GM18867 (cell line): ENCODE results near the gene RGL2.
"Not testable (repeated sequence)": the region's sequence is repeated elsewhere in the genome, so short reads cannot be mapped to it uniquely, and the experiment has no call there.

Source experiments
- ATAC-seq: cut with Tn5 transposase; IDR thresholded peaks from one replicate; pipeline ENCODE4 v1.9.1; 2021; ENCODE audit warnings: mild to moderate bottlenecking, moderate library complexity; ENCODE audit not compliant: unreplicated experiment

RGL2 gene

GRCh38 chr6:33298773-33299236, at the start of gene RGL2:
Gene RGL2, minus strand, starts transcription at chr6:33298942. Its CDS starts 332 bp downstream, at chr6:33298610.
- ATAC-seq: peak; percentile 31

- ATAC-seq: no peak
These were observed 49.1 kb upstream of the RGL2 start for GRCh38 chr6:33347816-33348215.

GRCh38 chr6:33346972-33347371, 48.2 kb upstream of the RGL2 start:
- ATAC-seq: not testable (repeated sequence)

- ATAC-seq: no peak
These were observed 46.3 kb upstream of the RGL2 start for GRCh38 chr6:33344701-33345697.

- peak; percentile 65 for ATAC-seq
These were observed 45.3 kb upstream of the RGL2 start for GRCh38 chr6:33343953-33344611.

GRCh38 chr6:33343606-33343952, 44.8 kb upstream of the RGL2 start:
- not testable (repeated sequence) for ATAC-seq

GRCh38 chr6:33339193-33339592, 40.5 kb upstream of the RGL2 start:
- no peak for ATAC-seq

GRCh38 chr6:33336495-33336894, 37.8 kb upstream of the RGL2 start:
- no peak for ATAC-seq

- no peak for ATAC-seq
These were observed 37.2 kb upstream of the RGL2 start for GRCh38 chr6:33335916-33336315.

- ATAC-seq: no peak
These were observed 34.9 kb upstream of the RGL2 start for GRCh38 chr6:33333666-33334065.

- no peak for ATAC-seq
These were observed 32.0 kb upstream of the RGL2 start for GRCh38 chr6:33330736-33331135.

- no peak for ATAC-seq
These were observed 30.3 kb upstream of the RGL2 start for GRCh38 chr6:33329058-33329457.

- no peak for ATAC-seq
These were observed 25.4 kb upstream of the RGL2 start for GRCh38 chr6:33324125-33324524.

- ATAC-seq: peak; percentile 0
These were observed 24.8 kb upstream of the RGL2 start for GRCh38 chr6:33323623-33323948.

GRCh38 chr6:33321227-33321626, 22.5 kb upstream of the RGL2 start:
- ATAC-seq: no peak

GRCh38 chr6:33320315-33321181, 21.8 kb upstream of the RGL2 start:
- no peak for ATAC-seq

- no peak for ATAC-seq
These were observed 21.2 kb upstream of the RGL2 start for GRCh38 chr6:33319939-33320314.

GRCh38 chr6:33318426-33319073, 19.8 kb upstream of the RGL2 start:
- no peak for ATAC-seq

GRCh38 chr6:33317669-33318425, 19.1 kb upstream of the RGL2 start, which contains the start of gene ZBTB22:
Gene ZBTB22, minus strand, starts transcription at chr6:33317744. Its CDS starts 828 bp downstream, at chr6:33316916.
- ATAC-seq: peak; percentile 48

GRCh38 chr6:33317419-33317668, 18.6 kb upstream of the RGL2 start:
- ATAC-seq: no peak
